Endometrium (tissue), 2 donors: Measurements from ENCODE around the gene PLCXD1.
"Not testable (repeated sequence)": the region's sequence is repeated elsewhere in the genome, so short reads cannot be mapped to it uniquely, and the experiment has no call there.

Source experiments
- FAIRE-seq: peaks from 2 replicates; lab custom pipeline; 2012; peaks lifted over from hg19 to GRCh38; lab: Jason Lieb, UNC
- donor health status: control.
- donor health status: control.

The PLCXD1 gene

DNA sequence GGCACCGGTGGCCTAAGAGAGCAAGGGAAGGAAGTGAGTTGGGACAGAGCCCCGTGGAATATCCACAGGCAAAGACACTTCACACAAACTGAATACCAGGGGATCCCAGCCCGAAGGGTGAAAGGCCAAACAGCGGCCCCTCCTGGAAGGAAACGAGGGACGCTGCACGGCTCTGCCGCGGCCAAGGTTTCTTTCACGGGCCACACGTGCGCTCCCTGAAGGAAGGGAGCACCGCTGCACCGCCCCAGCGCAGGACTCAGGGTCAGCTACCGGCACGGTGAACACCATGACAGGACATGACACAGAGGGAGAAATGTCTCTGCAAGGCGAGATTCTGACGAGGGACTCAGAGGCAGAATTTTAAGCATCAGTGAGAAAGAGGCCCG, 69.0 kb downstream of the PLCXD1 start:
- FAIRE-seq = no peak

DNA sequence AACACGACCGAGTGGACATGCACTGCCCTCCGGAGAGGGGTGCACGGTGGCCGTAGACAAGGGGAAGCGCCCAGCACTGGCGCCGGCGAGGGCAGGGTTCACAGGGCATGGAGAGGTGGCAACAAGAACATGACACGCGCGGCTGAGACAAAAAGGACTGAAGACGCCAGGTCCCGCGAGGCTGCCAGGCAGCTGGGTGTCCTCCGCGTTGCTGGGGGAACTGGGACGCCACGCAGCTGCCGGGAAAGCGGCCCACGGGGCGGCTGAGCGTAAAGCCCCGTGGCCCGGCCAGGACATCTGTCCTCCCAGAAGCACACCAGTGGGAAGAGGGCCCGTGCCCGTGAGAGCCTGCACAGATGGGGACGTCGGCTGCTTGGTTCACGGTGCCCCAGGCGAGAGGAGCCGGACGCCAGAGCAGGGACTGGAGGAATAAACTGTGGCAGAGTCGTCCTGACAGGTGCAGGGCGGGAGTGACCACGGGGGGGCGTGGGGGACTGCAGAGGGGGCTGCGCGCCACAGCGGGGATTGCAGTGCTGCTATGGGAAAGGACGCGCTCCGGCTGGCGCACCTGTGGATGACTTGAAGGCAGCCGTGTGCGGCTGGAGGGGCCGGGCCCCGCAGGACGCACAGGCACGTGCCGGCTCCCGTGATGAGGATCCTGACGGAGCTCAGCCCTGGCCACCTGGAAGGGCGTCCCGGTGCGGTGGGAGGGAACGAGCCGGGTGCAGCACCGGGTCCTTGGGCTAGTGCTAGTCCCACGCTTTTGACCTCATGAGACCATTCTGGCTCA, 69.5 kb downstream of the PLCXD1 start:
- FAIRE-seq = no peak

DNA sequence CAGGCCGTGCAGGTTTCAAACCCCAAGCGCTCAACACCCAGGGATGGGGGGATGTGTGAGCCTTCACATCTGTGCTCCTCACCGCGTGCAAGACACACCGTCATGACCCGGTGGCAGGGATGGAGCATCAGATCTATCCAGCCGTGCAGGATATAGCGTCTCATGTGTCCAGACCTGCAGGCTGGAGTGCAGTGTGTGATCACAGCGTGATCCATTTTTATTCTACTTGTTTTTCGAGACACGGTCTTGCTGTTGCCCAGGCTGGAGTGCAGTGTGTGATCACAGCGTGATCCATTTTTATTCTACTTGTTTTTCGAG, 70.1 kb downstream of the PLCXD1 start:
- not testable (repeated sequence) for FAIRE-seq

DNA sequence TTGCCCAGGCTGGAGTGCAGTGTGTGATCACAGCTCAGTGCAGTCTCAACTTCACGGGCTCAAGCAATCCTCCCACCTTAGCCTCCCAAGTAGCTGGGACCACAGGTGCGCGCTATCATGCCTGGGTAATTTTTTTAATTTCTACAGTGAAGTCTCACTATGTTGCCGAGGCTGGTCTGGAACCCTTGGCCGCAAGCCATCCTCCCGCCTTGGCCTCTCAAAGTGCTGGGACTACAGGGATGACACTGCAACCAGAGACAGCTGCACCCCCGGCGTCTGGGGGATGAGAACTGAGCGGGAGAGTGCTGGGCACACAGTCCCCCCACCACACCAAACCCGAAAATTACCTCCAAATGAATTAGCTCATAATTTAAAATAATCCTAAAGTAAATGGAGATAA, 70.6 kb downstream of the PLCXD1 start:
- FAIRE-seq = no peak

DNA sequence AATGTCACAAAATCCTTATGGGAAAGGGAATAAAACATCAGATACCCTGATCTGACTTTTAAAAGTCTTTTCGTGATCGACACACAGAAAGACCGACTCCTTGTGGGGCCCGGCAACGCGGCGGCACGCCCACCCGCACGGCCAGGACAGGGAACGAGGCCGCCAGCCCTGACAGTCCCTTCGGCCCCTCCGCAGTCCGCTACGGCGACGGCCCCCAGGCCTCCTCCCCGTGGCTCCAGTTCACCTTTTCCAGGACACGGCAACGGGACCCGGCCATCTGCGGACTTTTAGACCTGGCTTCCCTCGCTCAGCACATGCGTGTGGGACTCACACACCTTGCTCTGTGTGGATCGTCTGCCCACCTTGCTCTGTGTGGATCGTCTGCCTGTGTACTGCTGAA, 71.0 kb downstream of the PLCXD1 start:
- FAIRE-seq = no peak

DNA sequence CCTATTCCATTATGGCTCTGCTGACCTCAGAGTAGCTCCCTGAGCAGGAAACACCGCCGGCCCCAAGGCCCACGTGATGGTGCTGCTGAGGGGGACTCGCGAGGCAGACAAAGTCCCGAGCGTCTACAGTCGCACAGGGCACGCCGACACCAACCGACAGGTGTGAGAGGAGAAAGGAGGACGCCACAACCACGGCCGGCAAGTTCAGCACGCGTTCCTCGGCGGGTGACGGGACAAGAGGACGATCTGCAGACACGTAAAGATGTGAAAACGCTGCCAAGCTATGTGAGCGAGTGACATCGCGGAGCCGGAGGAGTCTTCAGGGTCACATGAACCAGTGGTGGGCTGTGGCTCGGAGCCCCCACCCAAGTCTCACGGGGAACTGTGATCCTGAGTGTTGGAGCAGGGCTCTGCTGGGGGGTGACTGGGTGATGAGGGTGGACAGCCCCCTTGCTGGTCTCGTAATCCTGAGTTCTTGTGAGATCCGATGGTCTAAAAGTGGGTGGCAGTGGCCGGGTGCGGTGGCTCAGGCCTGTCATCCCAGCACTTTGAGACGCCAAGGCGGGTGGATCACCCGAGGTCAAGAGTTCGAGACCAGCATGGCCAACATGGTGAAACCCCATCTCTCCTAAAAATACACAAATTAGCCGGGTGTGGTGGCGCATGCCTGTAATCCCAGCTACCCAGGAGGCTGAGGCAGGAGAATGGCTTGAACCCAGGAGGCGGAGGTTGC, 71.6 kb downstream of the PLCXD1 start:
- FAIRE-seq = no peak
